ENCODE measurements around the gene LRRC42.

Gene LRRC42

DNA sequence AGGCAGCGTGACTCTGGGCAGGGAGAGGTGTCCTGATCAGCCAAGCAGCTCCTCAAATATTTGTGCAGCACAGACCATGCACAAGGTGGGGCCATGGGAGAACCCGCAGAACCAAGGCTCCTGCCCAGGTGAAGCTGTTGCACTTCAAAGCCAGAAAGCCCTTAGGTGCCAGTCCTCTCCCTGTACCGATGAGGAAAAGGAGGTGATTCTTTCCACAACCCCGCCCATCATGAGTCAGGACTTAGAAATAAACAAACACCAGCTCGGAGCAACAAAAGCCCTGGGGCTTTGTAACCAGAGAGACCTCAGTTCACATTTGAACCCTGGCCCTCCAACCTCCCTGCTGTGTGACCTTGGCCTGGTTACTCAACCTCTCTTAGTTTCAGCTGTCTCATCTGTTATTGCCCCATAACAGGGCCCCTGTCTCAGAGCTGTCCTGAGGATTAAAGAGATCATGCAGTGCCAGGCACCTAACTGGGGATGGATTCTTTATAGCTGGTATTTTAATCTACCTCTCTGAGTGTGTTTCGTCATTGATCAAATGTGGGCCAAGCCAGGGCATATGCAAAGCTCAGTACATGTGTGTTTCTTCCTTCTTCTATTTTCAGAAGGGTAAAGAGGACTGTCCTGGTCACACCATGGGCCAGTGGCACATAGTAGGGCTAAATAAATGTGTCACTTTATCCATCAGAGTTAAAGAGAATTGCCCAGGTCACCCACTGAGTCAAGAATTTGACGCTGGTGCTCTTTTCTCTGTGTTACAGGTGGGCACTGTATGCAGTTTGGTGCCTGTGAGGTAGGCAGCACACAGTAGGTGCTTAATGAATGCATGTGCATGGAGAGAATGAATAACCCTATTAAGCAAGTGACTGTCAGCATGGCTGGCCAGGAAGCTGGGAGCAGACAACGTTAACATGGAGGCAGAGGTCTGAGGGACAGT is 70.5 kb downstream of the LRRC42 start:
- TF ChIP-seq, protein P1, sequence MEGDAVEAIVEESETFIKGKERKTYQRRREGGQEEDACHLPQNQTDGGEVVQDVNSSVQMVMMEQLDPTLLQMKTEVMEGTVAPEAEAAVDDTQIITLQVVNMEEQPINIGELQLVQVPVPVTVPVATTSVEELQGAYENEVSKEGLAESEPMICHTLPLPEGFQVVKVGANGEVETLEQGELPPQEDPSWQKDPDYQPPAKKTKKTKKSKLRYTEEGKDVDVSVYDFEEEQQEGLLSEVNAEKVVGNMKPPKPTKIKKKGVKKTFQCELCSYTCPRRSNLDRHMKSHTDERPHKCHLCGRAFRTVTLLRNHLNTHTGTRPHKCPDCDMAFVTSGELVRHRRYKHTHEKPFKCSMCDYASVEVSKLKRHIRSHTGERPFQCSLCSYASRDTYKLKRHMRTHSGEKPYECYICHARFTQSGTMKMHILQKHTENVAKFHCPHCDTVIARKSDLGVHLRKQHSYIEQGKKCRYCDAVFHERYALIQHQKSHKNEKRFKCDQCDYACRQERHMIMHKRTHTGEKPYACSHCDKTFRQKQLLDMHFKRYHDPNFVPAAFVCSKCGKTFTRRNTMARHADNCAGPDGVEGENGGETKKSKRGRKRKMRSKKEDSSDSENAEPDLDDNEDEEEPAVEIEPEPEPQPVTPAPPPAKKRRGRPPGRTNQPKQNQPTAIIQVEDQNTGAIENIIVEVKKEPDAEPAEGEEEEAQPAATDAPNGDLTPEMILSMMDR (conservative IDR thresholded peaks at IDR 0.05; ENCODE audit: control insufficient read depth, insufficient read depth, low read depth, low read length): no peak
- peak; percentile 52 for DNase-seq (ENCODE audit: low read depth)
- no peak overlapping the region for H3K4me3 ChIP-seq (ENCODE audit: control insufficient read depth, low read depth, low read length)

Data from fibroblast of mammary gland (primary cell).